ENCODE results near the gene PLCB4.
"Not testable (repeated sequence)": the region's sequence is repeated elsewhere in the genome, so short reads cannot be mapped to it uniquely, and the experiment has no call there.

PLCB4 gene

GRCh38 chr20:9349249-9349648 is 280.4 kb downstream of the PLCB4 start:
- in situ Hi-C loops (cut with HindIII; ENCODE audit: low sequenced_read_pairs) = no loop called here

- in situ Hi-C loops (cut with HindIII; ENCODE audit: low sequenced_read_pairs) = no loop called here
These were observed 283.9 kb downstream of the PLCB4 start for GRCh38 chr20:9352739-9353138.

GRCh38 chr20:9353180-9353915 is 284.5 kb downstream of the PLCB4 start:
- in situ Hi-C loops (cut with HindIII; ENCODE audit: low sequenced_read_pairs) = no loop called here

GRCh38 chr20:9353916-9354276 is 285.0 kb downstream of the PLCB4 start:
- in situ Hi-C loops (cut with HindIII; ENCODE audit: low sequenced_read_pairs) = no loop called here

GRCh38 chr20:9354579-9354978 is 285.7 kb downstream of the PLCB4 start:
- in situ Hi-C loops (cut with HindIII; ENCODE audit: low sequenced_read_pairs) = no loop called here

- in situ Hi-C loops (cut with HindIII; ENCODE audit: low sequenced_read_pairs) = no loop called here
These were observed 289.1 kb downstream of the PLCB4 start for GRCh38 chr20:9358001-9358400.

- in situ Hi-C loops (cut with HindIII; ENCODE audit: low sequenced_read_pairs) = no loop called here
These were observed 290.8 kb downstream of the PLCB4 start for GRCh38 chr20:9359561-9360308.

- in situ Hi-C loops (cut with HindIII; ENCODE audit: low sequenced_read_pairs) = no loop called here
These were observed 291.5 kb downstream of the PLCB4 start for GRCh38 chr20:9360431-9360830.

GRCh38 chr20:9363673-9364072 is 294.8 kb downstream of the PLCB4 start:
- in situ Hi-C loops (cut with HindIII; ENCODE audit: low sequenced_read_pairs) = no loop called here

- in situ Hi-C loops (cut with HindIII; ENCODE audit: low sequenced_read_pairs) = no loop called here
These were observed 298.4 kb downstream of the PLCB4 start for GRCh38 chr20:9367328-9367727.

GRCh38 chr20:9367746-9368145 is 298.9 kb downstream of the PLCB4 start:
- in situ Hi-C loops (cut with HindIII; ENCODE audit: low sequenced_read_pairs) = no loop called here

GRCh38 chr20:9368893-9369292 is 300.0 kb downstream of the PLCB4 start:
- in situ Hi-C loops (cut with HindIII; ENCODE audit: low sequenced_read_pairs) = no loop called here

- in situ Hi-C loops (cut with HindIII; ENCODE audit: low sequenced_read_pairs) = no loop called here
These were observed 300.7 kb downstream of the PLCB4 start for GRCh38 chr20:9369557-9369956.

- in situ Hi-C loops (cut with HindIII; ENCODE audit: low sequenced_read_pairs) = no loop called here
These were observed 305.2 kb downstream of the PLCB4 start for GRCh38 chr20:9374072-9374471.

- in situ Hi-C loops (cut with HindIII; ENCODE audit: low sequenced_read_pairs) = no loop called here
These were observed 305.6 kb downstream of the PLCB4 start for GRCh38 chr20:9374480-9374879.

- in situ Hi-C loops (cut with HindIII; ENCODE audit: low sequenced_read_pairs) = no loop called here
These were observed 306.4 kb downstream of the PLCB4 start for GRCh38 chr20:9375221-9375681.

GRCh38 chr20:9377007-9377406 is 308.1 kb downstream of the PLCB4 start:
- in situ Hi-C loops (cut with HindIII; ENCODE audit: low sequenced_read_pairs) = no loop called here

GRCh38 chr20:9385345-9386310 is 316.7 kb downstream of the PLCB4 start:
- in situ Hi-C loops (cut with HindIII; ENCODE audit: low sequenced_read_pairs) = not testable (repeated sequence)

GRCh38 chr20:9388160-9388812 is 319.4 kb downstream of the PLCB4 start:
- in situ Hi-C loops (cut with HindIII; ENCODE audit: low sequenced_read_pairs) = no loop called here

GRCh38 chr20:9388813-9389161 is 319.9 kb downstream of the PLCB4 start:
- in situ Hi-C loops (cut with HindIII; ENCODE audit: low sequenced_read_pairs) = no loop called here

GRCh38 chr20:9389346-9389745 is 320.5 kb downstream of the PLCB4 start:
- in situ Hi-C loops (cut with HindIII; ENCODE audit: low sequenced_read_pairs) = no loop called here

Data from DLD1 (cell line).